ENCODE data around the gene NDFIP1. TPM values are rescaled to one million over a fixed set of nuclear protein-coding genes. Genes with fewer than 3 reads are reported as not detected.

The NDFIP1 gene
- total and polyA plus RNA-seq, 2 of the 8 experiments (the other 6 are each of a cell fraction or from before 2014, with no cell fraction given) = 8.8 to 27.1 TPM

DNA sequence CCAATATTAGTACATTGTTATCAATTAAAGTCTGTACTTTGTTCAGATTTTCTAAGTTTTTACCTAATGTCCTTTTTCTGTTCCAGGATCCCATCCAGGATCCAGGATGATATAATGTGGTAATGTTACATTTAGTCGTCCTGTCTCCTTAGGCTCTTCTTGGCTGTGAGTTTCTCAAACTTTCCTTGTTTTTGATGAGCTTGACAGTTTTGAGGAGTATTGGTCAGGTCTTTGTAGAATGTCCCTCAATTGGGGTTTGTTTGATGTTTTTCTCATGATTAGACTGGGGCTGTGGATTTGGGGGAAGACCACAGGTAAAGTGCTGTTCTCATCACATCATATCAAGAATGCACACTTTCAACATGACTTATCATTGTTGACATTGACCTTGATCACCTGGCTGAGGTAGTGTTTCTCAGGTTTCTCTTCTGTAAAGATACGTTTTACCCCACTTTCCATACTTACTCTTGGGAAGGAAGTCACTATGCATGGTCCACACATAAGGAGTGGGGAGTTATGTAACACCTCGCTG, 9.6 kb downstream of the NDFIP1 start:
- Histone ChIP-seq H3K23ac (ENCODE audit: insufficient read length) (no peak overlapping the region), H3K4me3 (ENCODE audit: extremely low read depth in 1 of 4, insufficient read depth in 2 of 4, low read depth in 3 of 4, low read length in 4 of 4) (no peak overlapping the region), H3K4ac (replicated peaks; ENCODE audit: insufficient read length, low read depth, low read length) (no peak overlapping the region), H4K20me1 (replicated peaks in 1 of 2; ENCODE audit: control insufficient read depth in 1 of 2, insufficient read depth in 2 of 2, low read length in 2 of 2) (peaks cover 0 to 4% of the 10 kb centered on the region in 2 experiments), H3K79me2 (ENCODE audit: control insufficient read depth in 1 of 2, insufficient read depth in 2 of 2, low read length in 2 of 2) (peaks cover 0 to 57% of the 10 kb centered on the region in 2 experiments; a peak in 2 of 4 replicates), H3K79me1 (ENCODE audit: low read depth, low read length) (no peaks in the 10 kb centered on the region; the same call in 1 of the 2 replicates), H2BK20ac (ENCODE audit: low read length) (no peak overlapping the region), H3K36me3 (ENCODE audit: control insufficient read depth in 2 of 4, insufficient read depth in 4 of 4, low read length in 3 of 4) (no peaks in the 10 kb centered on the region; a peak in 2 of 8 replicates), H2AFZ (ENCODE audit: low read length) (no peak overlapping the region), H3K4me1 (replicated peaks in 1 of 4; ENCODE audit: control insufficient read depth in 3 of 4, insufficient read depth in 4 of 4, low read length in 3 of 4) (no peaks in the 10 kb centered on the region; a peak in 1 of 7 replicates), H3K9ac (replicated peaks in 1 of 4; ENCODE audit: extremely low read depth in 1 of 4, low read depth in 3 of 4, low read length in 3 of 4) (no peak overlapping the region), H2BK12ac (ENCODE audit: low read depth, low read length) (no peak overlapping the region), H3K56ac (replicated peaks; ENCODE audit: insufficient read length, low read depth, low read length) (no peak overlapping the region), H3K9me3 (ENCODE audit: insufficient read depth in 2 of 2, low read depth in 1 of 2, low read length in 1 of 2) (no peaks in the 10 kb centered on the region), H2BK5ac (ENCODE audit: low read depth, low read length) (no peak overlapping the region), H2BK120ac (replicated peaks; ENCODE audit: low read depth, low read length) (no peak overlapping the region), H4K5ac (ENCODE audit: insufficient read length, low read depth, low read length) (no peak overlapping the region), H4K8ac (ENCODE audit: extremely low read depth, insufficient read depth, low read length) (no peak overlapping the region), H4K91ac (replicated peaks; ENCODE audit: insufficient read length, low read length) (no peak overlapping the region), H3K4me2 (ENCODE audit: insufficient read depth in 1 of 2, low read depth in 2 of 2, low read length in 2 of 2) (no peak overlapping the region), H3K27me3 (replicated peaks in 1 of 4; ENCODE audit: control insufficient read depth in 3 of 4, extremely low read depth in 1 of 4, insufficient read depth in 3 of 4, low read length in 3 of 4) (no peaks in the 10 kb centered on the region), H2BK15ac (ENCODE audit: low read length) (no peak overlapping the region), H3K27ac (ENCODE audit: low read depth, low read length) (no peak overlapping the region), H3K18ac (ENCODE audit: extremely low read depth, low read length) (no peak overlapping the region), H2AK5ac (ENCODE audit: low read depth, low read length) (no peak overlapping the region), H3K14ac (ENCODE audit: insufficient read length) (no peak overlapping the region), H3K23me2 (ENCODE audit: low read depth, low read length) (no peaks in the 10 kb centered on the region)
- POLR2A ChIA-PET (ENCODE audit: partially characterized antibody) = interaction anchor here (0.6 kb wide), 1 partner anchor 536 kb away, joined by 3 read pairs; no protein-coding TSS in a partner anchor
- TF ChIP-seq CHD2 (IDR thresholded peaks at IDR 0.05; ENCODE audit: low read length) = no peak
- no peak for TF ChIP-seq SIN3A (conservative IDR thresholded peaks at IDR 0.05 in 1 of 2, IDR thresholded peaks at IDR 0.05 in 1 of 2; ENCODE audit: low read depth in 1 of 2, low read length in 2 of 2)
- DNase-seq (ENCODE audit: low read depth in 1 of 2, low spot score in 2 of 2) (no peak), FAIRE-seq (no peak)
- 97% methylated on average over 3 of the region's 3 CpGs; no CpG with 5 or more reads in 1 of the 2 experiments for WGBS, 2 experiments (ENCODE audit: extremely low coverage in 1 of 2, insufficient coverage in 1 of 2, insufficient read length in 1 of 2, insufficient replicate concordance in 2 of 2, low coverage in 1 of 2, low lambda C conversion rate in 2 of 2, missing lambda C conversion rate in 1 of 2)
- CTCF ChIA-PET (ENCODE audit: partially characterized antibody) = interaction anchor here (1.0 kb wide), 2 partner anchors 103 to 104 kb away, joined by 3 read pairs; no protein-coding TSS in a partner anchor
